ENCODE results near the gene B3GNT4. TPM values are rescaled to one million over a fixed set of nuclear protein-coding genes. Genes with fewer than 3 reads are reported as not detected.

Gene B3GNT4
- 0.55 to 2.5 TPM (median 0.96 TPM) in 5 replicates for total RNA-seq (2022; extraction: Qiagen RNA extraction; ENCODE audit: low read depth)

GRCh38 chr12:122203301-122204166, at the start of gene B3GNT4:
TSS of gene B3GNT4 (plus strand) at chr12:122203709. CDS start at chr12:122204619, 910 bp downstream.

GRCh38 chr12:122174155-122174845, 29.2 kb upstream of the B3GNT4 start, which contains the start of gene IL31:
TSS of gene IL31 (minus strand) at chr12:122174221. CDS start at chr12:122174172, 49 bp downstream.

GRCh38 chr12:122182887-122183587, 20.5 kb upstream of the B3GNT4 start, which contains the start of gene LRRC43:
TSS of gene LRRC43 (plus strand) at chr12:122183123. CDS start at chr12:122183145, 22 bp downstream.

GRCh38 chr12:122225683-122226365, 22.3 kb downstream of the B3GNT4 start, which contains the start of gene DIABLO:
TSS of gene DIABLO (minus strand) at chr12:122226052. CDS start at chr12:122226014, 38 bp downstream.

Other genes starting within 250 kb of the B3GNT4 start
- 9.6 to 12.2 TPM (median 11.6 TPM) in 5 replicates for gene BCL7A, start 181.8 kb upstream of the B3GNT4 start, total RNA-seq (2022; extraction: Qiagen RNA extraction; ENCODE audit: low read depth)
- gene MLXIP, start 125.0 kb upstream of the B3GNT4 start, total RNA-seq (2022; extraction: Qiagen RNA extraction; ENCODE audit: low read depth), result 35.4 to 51.5 TPM (median 46.3 TPM) in 5 replicates
- gene IL31, start 29.5 kb upstream of the B3GNT4 start, total RNA-seq (2022; extraction: Qiagen RNA extraction; ENCODE audit: low read depth), result not detected in 5 replicates
- gene LRRC43, start 20.6 kb upstream of the B3GNT4 start, total RNA-seq (2022; extraction: Qiagen RNA extraction; ENCODE audit: low read depth), result 0.26 to 0.36 TPM in 2 of 5 replicates, not detected in the others
- gene DIABLO, start 22.3 kb downstream of the B3GNT4 start, total RNA-seq (2022; extraction: Qiagen RNA extraction; ENCODE audit: low read depth), result 64.6 to 72.4 TPM (median 70.0 TPM) in 5 replicates
- gene VPS33A, start 62.8 kb downstream of the B3GNT4 start, total RNA-seq (2022; extraction: Qiagen RNA extraction; ENCODE audit: low read depth), result 18.3 to 20.3 TPM (median 19.7 TPM) in 5 replicates
- 29.5 to 46.5 TPM (median 37.8 TPM) in 5 replicates for gene CLIP1, start 219.0 kb downstream of the B3GNT4 start, total RNA-seq (2022; extraction: Qiagen RNA extraction; ENCODE audit: low read depth)